Measurements from ENCODE around the gene ZER1.
A peak's percentile ranks its signal among the peaks of the same experiment; 100 is the strongest.
"Not testable (repeated sequence)": the region's sequence is repeated elsewhere in the genome, so short reads cannot be mapped to it uniquely, and the experiment has no call there.

Gene ZER1

DNA sequence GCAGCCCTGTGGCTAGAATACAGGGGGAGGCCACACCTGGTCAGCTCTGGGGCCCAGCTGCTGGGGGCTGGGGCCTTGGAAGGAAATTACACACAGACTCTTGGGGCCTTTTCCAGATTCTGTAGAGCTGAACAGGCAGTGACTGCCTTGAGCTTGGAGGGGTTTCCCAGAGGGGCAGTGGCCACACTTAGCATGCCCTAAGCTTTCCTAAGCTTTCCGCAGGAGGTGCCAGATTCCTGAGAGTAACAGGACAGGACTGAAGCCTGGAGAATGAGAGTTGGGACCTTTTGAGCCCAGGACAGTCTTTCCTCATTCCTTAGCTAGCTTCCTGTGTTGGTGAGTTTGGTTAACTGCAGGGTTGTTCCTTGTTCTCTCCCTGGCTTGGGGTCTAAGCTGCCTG is 16.7 kb upstream of the ZER1 start:
- DNase-seq (ENCODE audit: extremely low read depth in 1 of 2, low read depth in 1 of 2): no peak

DNA sequence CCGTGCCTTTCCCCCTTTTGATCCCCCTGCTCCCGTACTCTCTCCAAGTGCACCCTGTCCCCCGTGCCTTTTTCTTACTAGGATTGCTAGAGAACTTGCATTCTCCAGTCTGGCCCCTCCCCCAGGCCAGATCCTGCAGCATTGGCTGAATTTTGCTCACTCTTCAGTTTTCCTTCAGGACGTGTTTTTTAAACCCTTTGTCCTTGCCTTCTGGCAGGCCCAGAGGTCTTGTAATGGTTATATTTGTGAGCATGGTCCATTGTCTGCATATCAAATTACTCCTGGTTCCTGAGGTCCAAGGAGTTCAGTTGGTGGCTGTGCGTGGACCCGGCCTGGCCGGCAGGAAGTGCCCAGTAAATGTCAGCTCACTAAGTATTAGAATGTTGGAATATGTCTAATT is 15.9 kb upstream of the ZER1 start:
- no peak for DNase-seq (ENCODE audit: extremely low read depth in 1 of 2, low read depth in 1 of 2)

DNA sequence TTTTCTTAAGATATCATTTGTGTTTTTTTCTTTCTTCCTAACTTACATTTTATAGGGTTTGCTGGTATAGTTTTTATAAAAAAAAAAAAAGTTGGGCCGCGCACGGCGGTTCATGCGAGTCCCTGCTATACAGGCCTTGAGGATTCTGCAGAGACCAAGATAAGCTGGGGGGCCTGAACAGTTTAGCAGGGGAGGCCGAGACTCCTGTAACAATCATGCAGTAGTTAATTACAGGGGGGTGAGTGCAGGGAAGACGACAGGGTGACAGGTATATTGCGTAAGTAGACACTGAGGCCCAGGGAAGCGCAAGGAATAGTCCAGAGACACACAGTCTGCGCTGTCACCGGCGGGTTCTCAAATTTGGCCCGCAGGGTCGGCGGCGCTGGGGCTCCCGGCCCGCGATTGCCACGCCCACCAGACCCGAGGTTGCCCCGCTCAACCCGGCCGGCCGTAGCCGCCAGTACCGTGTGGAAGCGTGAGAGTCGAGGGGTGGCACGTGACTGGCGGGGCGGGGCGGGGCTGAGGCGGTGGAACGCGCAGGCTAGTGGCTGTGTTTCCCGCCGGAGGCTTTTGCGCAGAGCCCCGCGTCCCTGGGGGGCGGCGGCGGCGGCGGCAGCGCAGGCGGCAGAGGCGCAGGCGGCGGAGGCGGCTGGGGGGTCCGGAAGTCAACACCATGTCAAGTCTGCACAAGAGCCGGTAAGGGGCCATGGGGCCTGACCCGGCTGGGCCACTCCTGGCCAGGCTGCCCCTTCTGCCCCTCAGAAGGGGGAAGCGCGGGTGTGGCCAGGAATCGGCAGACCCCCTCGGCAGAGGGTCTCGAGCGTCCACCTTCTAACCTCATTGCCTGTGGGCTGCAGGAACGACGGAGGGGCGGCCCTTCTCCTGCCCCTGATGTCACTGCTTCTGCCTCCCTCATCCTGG is 15.2 kb upstream of the ZER1 start, which contains the start of gene TBC1D13:
TBC1D13 (plus strand) TSS at position 573 of the 921 bp plus-strand sequence; CDS start at position 674, 101 bp downstream.
- peak; percentile 74 to 89 for DNase-seq (ENCODE audit: extremely low read depth in 1 of 2, low read depth in 1 of 2)

DNA sequence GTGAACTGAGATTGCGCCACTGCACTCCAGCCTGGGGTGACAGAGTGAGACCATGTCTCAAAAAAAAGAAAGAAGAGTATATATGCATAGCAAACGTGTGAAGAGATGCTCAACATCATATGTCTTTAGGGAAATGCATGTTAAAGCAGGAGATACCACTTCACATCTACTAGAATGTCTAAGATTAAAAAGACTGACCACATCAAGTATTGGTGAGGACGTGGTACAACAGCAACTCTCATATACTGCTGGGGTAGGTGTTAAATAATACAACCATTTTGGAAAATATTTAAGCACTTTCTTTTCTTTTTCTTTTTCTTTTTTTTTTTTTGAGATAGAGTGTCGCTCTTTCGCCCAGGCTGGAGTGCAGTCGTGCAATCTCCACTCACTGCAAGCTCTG is 13.7 kb upstream of the ZER1 start:
- DNase-seq (ENCODE audit: extremely low read depth in 1 of 2, low read depth in 1 of 2): no peak

DNA sequence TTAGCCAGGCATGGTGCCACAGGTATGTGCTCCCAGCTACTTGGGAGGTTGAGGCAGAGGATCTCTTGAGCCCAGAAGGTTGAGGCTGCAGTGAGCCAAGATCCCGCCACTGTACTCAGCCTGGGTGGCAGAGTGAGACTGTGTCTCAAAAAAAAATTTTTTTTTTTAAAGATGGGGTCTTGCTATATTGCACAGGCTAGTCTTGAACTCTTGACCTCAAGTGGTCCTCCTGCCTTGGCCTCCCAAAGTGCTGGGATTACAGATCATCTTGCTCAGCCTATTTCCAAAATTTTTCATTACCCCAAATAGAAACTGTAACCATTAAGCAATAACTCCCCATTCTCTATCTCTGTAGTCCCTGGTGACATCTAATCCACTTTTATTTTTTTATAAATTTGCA is 10.9 kb upstream of the ZER1 start:
- no peak for DNase-seq (ENCODE audit: extremely low read depth in 1 of 2, low read depth in 1 of 2)

DNA sequence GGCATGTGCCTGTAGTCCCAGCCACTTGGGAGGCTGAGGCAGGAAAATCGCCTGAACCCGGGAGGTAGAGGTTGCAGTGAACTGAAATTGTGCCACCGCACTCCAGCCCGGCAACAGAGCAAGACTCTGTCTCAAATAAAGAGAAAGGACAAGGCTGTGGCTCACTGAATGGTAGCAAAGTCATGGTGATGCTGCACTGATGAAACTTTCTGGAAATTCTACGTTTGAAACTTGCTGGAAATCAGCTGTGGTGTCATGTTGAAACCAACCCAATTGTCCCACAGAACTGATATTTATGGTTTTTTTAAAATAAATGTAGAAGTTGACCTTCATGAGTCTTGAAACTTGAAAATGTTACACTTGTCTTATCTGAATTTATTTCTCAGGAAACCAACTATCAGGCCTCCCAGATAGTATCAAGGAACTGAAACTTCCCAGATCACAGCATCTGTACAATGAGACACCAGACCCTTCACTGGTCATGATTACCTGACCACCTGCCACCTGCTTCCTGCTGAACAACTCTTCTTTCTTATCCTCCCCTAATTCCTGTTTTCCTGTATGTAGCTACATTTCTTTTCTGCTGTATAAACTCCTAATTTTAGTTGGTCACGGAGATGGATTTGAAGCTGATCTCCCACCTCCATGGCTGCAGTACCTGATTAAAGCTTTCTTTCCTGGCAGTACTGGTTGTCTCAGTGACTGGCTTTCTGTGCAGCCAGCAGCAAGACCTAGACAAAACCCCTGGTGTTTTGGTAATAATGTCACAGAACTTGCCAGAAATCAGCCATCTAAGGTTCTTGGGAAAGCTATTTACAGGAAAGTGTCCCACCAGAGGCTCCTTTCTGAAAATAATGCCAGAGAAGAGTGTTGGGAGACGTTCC is 9.7 kb upstream of the ZER1 start:
- no peak for DNase-seq (ENCODE audit: extremely low read depth in 1 of 2, low read depth in 1 of 2)

DNA sequence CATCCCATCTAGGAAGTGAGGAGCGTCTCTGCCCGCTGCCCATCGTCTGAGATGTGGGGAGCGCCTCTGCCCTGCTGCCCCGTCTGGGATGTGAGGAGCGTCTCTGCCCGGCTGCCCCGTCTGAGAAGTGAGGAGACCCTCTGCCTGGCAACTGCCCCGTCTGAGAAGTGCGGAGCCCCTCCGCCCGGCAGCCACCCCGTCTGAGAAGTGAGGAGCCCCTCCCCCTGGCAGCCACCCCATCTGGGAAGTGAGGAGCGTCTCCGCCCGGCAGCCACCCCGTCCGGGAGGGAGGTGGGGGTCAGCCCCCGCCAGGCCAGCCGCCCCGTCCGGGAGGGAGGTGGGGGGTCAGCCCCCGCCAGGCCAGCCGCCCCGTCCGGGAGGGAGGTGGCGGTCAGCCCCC is 8.4 kb upstream of the ZER1 start:
- DNase-seq (ENCODE audit: extremely low read depth in 1 of 2, low read depth in 1 of 2): not testable (repeated sequence)

DNA sequence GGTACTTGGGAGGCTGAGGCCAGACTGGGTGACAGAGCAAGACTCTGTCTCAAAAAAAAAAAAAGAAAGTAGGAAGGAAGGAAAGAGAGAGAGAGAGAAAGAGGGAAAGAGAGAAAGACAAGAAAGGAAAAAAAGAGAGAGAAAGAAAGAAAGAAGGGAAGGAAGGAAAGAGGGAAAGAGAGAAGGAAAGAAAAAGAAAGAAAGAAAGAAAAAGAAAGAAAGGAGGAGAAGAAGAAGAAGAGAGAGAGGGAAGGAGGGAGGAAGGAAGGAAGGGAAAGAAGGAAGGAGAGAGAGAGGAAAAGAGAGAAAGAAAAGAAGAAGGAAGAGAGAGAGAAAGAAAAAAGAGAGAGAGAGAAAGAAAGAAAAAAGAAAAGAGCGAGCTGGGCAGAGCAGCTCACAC is 3.1 kb upstream of the ZER1 start:
- no peak for DNase-seq (ENCODE audit: extremely low read depth in 1 of 2, low read depth in 1 of 2)

DNA sequence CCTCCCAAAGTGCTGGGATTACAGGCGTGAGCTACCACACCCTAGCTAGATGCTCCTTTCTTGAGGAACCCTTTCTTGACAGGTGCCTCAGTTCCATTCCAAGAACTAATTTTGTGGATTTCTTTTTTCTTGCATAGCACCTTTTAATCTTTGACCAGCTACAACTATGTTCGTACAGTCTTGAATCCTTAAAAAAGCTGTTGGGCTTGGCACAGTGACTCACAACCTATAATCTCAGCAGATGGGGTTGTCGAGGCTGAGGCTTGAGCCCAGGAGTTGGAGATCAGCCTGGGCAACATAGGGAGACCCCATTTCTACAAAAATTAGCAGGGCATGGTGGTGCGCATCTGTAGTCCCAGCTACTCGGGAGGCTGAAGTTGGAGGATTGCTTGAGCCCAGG is 1.3 kb upstream of the ZER1 start:
- DNase-seq (ENCODE audit: extremely low read depth in 1 of 2, low read depth in 1 of 2): no peak

DNA sequence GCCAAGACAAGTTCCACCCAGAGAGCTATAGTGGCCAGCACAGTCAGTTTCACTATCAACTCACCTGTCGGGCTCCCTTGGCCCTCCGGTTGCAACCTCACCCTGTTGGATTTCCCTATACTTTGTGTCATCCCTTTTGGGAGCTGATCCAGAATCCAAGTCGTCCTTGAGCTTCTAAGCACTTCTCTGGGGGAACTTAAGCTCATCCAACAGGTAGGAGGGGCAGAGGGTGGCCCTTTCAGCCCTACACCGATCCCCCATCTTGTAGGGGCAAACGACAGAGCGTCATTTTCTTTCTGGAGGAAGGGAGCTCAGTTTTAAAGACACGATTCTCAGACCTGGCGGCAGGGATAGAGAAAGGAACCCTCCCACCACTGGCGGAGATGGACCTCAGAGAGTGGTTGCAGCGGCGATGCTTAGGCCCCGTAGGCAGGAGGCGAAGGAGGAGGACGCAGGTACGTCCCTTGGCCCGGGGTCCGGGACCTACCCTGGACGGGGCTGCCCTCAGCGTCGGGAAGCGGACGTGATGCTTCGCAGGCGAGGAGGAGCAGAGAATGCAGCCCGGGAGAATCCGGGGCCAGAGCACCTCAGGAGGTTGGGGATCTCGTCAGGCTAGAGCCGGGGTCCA is 519 bp downstream of the ZER1 start:
- no peak for DNase-seq (ENCODE audit: extremely low read depth in 1 of 2, low read depth in 1 of 2)

DNA sequence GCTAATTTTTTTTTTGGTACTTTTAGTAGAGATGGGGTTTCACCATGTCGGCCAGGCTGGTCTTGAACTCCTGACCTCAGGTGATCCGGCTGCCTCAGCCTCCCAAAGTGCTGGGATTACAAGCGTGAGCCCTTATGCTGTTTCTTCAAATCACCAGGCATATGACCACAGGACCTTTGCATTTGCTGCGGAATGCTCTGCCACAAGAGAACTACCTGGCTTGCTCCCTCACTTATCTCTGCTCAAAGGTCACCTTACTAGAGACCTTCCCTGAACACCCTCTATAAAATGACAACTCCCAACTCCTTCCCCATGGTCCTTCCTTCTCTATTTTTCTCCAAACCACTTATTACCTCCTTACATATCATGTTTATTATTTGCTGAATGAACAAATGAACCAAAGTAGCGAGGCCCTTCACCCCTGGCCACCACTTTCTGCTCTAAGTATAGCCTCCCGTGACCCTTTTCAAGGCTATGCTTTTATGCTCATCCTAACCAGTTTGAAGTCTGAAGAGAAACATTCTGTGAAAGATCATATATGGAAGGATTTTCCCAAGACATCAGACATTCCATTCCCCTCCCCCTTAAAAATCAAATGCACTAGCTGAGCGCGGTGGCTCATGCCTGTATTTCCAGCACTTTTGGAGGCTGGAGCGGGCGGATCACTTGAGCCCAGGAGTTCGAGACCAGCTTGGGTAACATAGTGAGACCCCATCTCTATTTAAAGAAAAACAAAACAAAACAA is 1.3 kb downstream of the ZER1 start:
- DNase-seq (ENCODE audit: extremely low read depth in 1 of 2, low read depth in 1 of 2): no peak

DNA sequence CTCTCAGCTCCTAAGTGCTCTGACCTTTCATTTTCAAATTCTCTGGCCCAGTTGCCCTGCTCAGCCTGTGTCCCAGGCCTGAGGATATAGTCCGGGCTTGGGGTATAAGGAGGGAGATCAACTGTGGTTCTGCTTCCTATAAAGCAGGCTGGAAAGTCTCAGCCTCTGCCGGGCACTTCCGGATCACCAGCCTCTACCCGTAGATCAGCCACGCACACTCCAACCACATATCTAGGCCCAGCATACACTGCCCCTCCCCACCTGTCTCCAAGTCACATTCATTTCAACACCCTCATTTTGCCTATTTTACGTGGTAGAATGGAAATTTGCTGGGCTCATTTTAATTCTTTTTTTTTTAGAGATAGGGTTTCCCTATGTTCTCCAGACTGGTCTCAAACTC is 3.1 kb downstream of the ZER1 start:
- DNase-seq (ENCODE audit: extremely low read depth in 1 of 2, low read depth in 1 of 2): no peak

DNA sequence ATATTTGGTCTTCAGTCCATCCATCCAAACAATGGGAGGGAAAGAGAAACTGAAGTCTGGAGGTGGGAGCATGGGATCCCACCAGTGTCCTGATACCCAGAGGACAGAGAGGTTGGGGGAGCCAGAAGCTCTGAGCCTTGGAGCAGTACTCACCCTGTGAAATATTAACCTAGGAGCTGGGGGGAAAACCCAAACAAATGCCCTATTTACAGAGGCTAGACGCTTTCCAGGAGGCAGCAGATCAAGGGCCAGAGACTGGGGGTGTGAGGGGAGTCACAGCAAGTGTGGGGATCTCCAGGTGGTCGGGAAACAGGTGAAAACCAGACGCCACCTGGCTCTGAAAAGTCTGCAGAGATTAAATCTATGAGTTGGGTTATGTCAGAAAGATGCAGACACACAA is 6.2 kb downstream of the ZER1 start:
- DNase-seq (ENCODE audit: extremely low read depth in 1 of 2, low read depth in 1 of 2): no peak

DNA sequence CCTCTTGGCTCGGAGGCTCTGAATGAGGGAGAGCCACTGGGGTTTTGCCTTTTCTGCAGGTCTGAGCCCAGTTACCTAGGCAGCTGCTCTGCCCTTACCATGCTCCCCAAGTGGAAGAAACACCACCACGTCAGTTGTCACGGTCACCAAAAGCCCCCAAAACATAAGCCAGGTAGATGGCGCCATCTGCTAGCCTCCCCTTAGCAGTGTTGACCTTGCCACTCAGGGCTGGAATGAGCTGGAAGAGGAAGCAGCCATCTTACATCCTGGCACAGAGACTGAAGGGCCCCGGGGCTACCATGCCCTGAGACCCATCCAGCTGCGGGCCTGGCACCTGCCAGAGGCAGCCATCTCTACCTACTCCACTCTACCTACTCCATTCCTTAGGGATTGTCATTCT is 7.4 kb downstream of the ZER1 start:
- no peak for DNase-seq (ENCODE audit: extremely low read depth in 1 of 2, low read depth in 1 of 2)

DNA sequence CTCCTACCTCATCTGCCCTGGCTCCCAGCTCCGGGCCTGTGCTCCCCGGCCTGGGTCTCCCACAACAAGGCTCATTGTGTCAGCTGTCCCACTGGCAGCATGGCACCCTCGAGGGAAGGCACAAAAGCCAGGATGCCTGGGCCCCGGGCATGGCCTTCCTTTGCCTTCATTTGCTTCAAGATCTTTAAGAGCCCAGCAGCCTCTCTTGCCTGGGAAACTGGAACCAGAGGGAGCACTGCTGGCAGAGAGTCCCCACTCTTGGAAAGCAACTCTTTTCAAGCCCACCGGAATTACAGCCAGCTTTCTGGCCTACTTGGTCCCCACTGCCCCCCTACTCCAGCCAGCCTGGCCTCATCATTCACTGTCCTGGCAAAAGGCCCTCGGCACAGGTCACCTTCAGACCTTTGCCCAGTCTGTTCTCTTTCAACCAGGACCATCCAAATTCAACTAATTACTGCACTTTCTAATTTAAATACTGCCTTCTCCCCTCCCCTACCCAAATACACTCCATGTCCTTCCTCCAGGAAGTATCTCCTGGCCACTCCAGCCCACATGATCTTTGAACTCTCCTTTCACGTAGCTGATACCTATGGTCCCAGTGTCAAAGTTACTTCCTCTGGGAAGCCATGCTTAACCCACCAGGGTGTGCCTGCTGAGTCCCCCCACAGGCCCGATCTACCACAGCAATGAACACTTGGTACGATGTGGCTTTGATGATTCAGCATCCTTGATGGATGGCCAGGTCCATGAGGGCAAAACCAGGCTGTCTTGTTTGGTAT is 8.9 kb downstream of the ZER1 start:
- DNase-seq (ENCODE audit: extremely low read depth in 1 of 2, low read depth in 1 of 2): no peak

DNA sequence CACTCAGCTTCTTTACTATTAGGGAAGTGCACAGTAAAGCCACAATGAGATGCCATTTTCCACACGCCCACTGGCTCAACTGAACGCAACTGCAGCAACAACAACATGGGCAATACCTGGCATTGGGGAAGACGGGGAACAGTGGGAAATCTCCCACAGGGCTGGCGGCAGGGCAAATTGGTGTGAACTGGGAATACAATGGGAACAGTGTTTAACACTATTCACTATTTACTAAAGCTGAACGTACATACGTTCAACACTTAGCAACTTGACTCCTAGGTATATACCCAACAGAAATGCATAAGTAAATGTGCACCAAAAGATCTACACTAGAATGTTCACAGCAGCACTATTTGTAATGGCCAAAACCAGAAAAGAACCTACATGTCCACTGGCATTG is 14.1 kb downstream of the ZER1 start:
- no peak for DNase-seq (ENCODE audit: extremely low read depth in 1 of 2, low read depth in 1 of 2)

DNA sequence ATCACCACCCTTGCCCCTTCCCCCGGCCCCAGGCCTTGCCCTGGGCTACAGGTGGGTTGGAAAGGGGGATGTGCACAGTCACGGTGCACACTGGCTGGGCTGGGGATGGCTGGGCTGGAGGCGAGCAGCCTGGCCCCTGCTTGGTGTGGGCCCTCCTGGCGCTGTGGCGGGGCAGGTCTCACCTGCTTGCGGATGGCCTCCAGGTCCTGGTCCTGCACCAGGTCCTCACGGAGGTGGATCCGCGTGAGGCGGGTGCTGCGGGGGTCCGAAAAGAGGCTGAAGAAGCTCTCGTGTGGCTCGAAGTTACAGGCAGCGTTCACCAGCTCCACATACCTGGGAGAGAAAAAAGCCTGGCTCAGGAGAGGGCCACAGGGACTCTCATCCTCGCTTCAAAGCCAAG is 18.1 kb downstream of the ZER1 start:
- DNase-seq (ENCODE audit: extremely low read depth in 1 of 2, low read depth in 1 of 2): no peak

DNA sequence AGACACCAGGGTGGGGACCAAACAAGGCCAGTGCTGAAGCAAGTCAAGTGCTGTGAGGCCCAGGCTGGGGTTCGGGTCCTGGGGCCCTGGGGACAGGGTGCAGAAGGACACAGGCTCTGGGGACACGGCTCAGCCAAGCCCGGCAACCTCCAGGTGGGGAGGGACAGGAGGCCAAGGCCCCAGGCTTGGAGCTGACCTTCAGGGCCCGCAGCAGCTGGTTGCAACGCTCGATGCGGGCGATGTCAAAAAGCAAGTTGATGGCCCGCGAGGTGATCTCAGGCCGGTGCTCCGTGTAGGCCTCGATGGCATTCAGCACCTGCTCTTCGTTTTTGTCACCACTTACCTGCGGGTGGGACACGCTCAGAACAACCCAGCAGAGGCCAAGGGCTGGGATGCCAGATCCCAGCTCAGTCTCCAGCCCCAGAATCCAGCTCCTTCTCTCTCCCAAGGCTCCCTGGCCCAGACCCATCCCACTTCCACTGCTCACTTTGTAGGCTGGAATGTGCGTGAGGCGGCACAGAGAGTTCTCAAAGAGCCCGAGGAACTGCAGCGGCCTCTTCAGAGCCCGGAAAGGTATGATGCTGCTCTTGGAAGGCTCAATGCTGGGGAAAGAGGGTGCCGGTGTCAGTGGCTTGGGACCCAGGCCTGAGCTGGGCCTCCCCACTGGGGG is 20.7 kb downstream of the ZER1 start:
- DNase-seq (ENCODE audit: extremely low read depth in 1 of 2, low read depth in 1 of 2): no peak

DNA sequence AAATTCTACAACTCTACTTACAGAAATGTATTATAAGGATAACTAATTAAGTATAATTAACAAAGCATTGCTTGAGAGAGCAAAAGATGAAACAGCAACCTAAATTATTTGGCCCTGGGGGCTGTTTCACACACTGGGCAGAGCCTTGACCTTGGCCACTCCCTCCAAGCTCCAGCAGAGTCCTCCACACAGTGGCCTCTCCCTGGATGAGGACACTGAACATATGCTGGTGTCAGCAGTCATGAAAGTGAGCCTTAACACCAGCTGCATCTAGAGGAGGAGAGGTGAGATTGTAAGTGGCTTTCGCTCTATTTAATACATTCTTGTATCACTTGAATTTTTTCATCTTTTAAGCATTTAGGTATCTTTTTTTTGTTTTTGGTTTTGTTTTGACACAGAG is 24.5 kb downstream of the ZER1 start:
- no peak for DNase-seq (ENCODE audit: extremely low read depth in 1 of 2, low read depth in 1 of 2)

Data from activated CD8-positive, alpha-beta memory T cell treated with anti-CD3 and anti-CD28 coated beads for 1 hour (primary cell).